Body of pancreas (tissue), 4 donors: Measurements from ENCODE around the gene ADAM10. TPM values are rescaled to one million over a fixed set of nuclear protein-coding genes. Genes with fewer than 3 reads are reported as not detected.

Source experiments
- ATAC-seq: fragments of 150-250 bp; one replicate; pipeline ENCODE4 v1.9.1; 2016
- DNase-seq, 4 donors: peaks; one replicate each; pipeline ENCODE4 v3.0.0-alpha.2; 2019
- H3K27ac ChIP-seq, 4 donors: fragments of 200-600 bp; sonication (generic); 1 replicate in 3 of 4; 2 replicates in 1 of 4; pipeline versions ENCODE4 v1.5.1 to v1.6.1; 2016 to 2019; ENCODE audit warnings: mild to moderate bottlenecking in 1 of 4, mixed read lengths in 1 of 4, moderate library complexity in 1 of 4
- H3K27me3 ChIP-seq, 2 donors: fragments of 200-600 bp; sonication (generic); one replicate each; pipeline ENCODE4 v1.6.0; 2016; ENCODE audit warnings: mild to moderate bottlenecking in 1 of 2
- H3K36me3 ChIP-seq, 2 donors: fragments of 200-600 bp; sonication (generic); replicated peaks in 1 of 2; 2 replicates each; pipeline ENCODE4 v1.5.1; 2016; ENCODE audit warnings: low read depth in 2 of 2; ENCODE audit not compliant: insufficient read depth in 1 of 2
- H3K4me1 ChIP-seq: fragments of 200-600 bp; sonication (generic); one replicate; pipeline ENCODE4 v1.6.0; 2016
- H3K4me3 ChIP-seq, 2 donors: fragments of 200-600 bp; sonication (generic); 1 replicate in 1 of 2; 2 replicates in 1 of 2; pipeline ENCODE4 v1.5.1; 2016 to 2019
- H3K9me3 ChIP-seq, 3 donors: fragments of 200-600 bp; sonication (generic); 1 replicate in 2 of 3; 2 replicates in 1 of 3; pipeline ENCODE4 v1.5.1; 2016
- POLR2A ChIP-seq, 3 donors: fragments of 450-650 bp; IDR thresholded peaks; one replicate each; pipeline ENCODE4 v1.6.1; 2016; ENCODE audit warnings: antibody characterized with exemption in 3 of 3, mild to moderate bottlenecking in 2 of 3
- WGBS, 2 donors: methylation state at CpG; one replicate each; pipeline ENCODE4 v1.1.5; 2017; 5-methylcytosine and 5-hydroxymethylcytosine counted together
- intact Hi-C: fragments of 100-400 bp; cut with DNase I; formaldehyde crosslinking; loops from one replicate; pipeline ENCODE4 v1.15.1; 2023
- total RNA-seq, 2 donors: library from RNA; depleted of rRNA; stranded (reverse); fragments of >200 nt; gene quantifications; one replicate each; pipeline ENCODE4 v1.1.0, GENCODE V29; 2016
- TF ChIP-seq, protein P1 (sequence below), 7 experiments: fragments of 450-650 bp in 4 of 7; fragments of 200-600 bp in 3 of 7; sonication (generic) in 3 of 7; IDR thresholded peaks; one replicate each; pipeline ENCODE4 v1.5.1; 2016 to 2019; ENCODE audit warnings: antibody characterized with exemption in 7 of 7

The ADAM10 gene
- total RNA-seq, 2 donors from 2014 or later = 29.1 to 35.6 TPM

DNA sequence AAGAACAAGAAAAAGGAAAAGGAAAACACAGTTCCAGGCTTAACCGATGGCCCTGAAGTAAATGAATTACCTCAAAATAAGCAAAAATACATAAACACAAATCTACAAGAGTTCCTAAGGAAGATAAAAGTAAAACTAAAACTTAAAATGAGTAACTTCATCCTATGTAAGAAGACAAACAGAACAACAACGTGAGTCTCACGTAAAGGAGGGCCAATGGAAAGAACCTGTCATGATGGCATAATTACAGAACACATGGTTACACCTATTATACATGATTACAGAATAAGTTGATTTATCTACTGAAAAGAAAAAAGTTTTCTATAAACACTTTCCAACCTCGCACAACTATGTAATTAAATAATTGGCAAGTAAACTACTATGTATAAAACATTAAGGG is 42.1 kb downstream of the ADAM10 start:
- intact Hi-C loops = no loop called here
- no peaks in the 10 kb centered on the region for H3K36me3 ChIP-seq
- no peaks in the 10 kb centered on the region for H3K9me3 ChIP-seq
- no peak for TF ChIP-seq POLR2A (IDR thresholded peaks at IDR 0.05)
- TF ChIP-seq, protein P1, sequence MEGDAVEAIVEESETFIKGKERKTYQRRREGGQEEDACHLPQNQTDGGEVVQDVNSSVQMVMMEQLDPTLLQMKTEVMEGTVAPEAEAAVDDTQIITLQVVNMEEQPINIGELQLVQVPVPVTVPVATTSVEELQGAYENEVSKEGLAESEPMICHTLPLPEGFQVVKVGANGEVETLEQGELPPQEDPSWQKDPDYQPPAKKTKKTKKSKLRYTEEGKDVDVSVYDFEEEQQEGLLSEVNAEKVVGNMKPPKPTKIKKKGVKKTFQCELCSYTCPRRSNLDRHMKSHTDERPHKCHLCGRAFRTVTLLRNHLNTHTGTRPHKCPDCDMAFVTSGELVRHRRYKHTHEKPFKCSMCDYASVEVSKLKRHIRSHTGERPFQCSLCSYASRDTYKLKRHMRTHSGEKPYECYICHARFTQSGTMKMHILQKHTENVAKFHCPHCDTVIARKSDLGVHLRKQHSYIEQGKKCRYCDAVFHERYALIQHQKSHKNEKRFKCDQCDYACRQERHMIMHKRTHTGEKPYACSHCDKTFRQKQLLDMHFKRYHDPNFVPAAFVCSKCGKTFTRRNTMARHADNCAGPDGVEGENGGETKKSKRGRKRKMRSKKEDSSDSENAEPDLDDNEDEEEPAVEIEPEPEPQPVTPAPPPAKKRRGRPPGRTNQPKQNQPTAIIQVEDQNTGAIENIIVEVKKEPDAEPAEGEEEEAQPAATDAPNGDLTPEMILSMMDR (IDR thresholded peaks at IDR 0.05) = no peak
- no peak overlapping the region for H3K4me3 ChIP-seq
- no peaks in the 10 kb centered on the region for H3K4me1 ChIP-seq
- H3K27ac ChIP-seq = no peak overlapping the region
- 87 to 88% methylated on average over 4 of the region's 4 CpGs for WGBS, 2 donors
- no peak for DNase-seq
- H3K27me3 ChIP-seq = no peaks in the 10 kb centered on the region
- no peak for ATAC-seq

DNA sequence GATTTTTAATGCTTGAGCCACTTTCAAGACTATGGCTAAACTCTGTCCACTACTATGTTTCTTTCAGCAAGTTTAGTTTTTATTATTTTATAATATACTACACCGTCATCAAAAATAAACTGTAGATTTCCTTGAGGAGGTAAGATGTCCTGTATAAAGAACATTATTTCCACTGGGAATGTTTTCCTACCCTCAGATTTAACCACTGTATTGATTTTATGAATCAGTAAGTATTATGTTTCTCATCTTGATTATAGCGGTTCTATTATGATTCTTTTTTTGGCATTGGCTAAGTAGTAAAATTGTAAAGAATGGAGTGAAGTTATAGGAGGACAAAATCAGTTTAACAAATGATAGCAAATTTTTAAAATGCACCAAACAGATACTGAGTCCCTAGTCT is 44.4 kb downstream of the ADAM10 start:
- Histone ChIP-seq H3K9me3 (no peaks in the 10 kb centered on the region), H3K4me1 (no peaks in the 10 kb centered on the region), H3K36me3 (no peaks in the 10 kb centered on the region), H3K27me3 (no peaks in the 10 kb centered on the region), H3K27ac (no peak overlapping the region), H3K4me3 (no peak overlapping the region)
- 60 to 63% methylated on average over 2 of the region's 2 CpGs for WGBS, 2 donors
- DNase-seq = no peak
- no peak for ATAC-seq
- intact Hi-C loops = no loop called here
- TF ChIP-seq, protein P1 (IDR thresholded peaks at IDR 0.05) = no peak
- no peak for TF ChIP-seq POLR2A (IDR thresholded peaks at IDR 0.05)

DNA sequence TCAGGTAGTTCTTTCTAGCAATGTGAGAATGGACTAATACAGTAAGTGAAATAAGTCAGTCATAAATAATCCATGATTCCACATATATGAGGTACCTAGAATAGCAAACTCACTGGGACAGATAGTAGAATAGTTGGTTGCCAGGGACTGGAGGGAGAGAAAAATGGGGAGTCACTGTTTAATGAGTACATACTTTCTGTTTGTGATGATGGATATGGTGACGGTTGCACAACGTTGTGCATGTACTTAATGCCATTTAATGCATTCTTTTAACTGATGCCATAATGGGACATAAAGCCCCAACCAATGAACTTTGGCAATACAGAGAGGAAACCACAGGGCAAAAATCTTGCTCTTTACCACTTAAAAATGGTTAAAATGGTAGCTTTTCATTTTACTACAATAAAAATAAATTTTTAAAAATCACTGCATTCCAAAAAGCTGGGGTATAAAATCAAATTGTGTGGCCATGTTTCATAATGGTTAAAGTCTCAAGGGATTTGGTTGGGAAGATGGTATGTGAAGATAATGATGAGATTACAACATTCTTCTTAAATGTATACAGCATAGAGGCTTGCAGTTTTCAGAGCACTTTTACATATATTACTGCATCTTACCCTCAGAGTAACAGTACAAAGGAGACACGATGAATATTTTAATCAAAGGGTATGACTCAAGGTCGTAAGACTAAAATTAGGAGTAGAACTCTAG is 45.2 kb downstream of the ADAM10 start:
- TF ChIP-seq POLR2A (IDR thresholded peaks at IDR 0.05) = no peak
- TF ChIP-seq, protein P1 (IDR thresholded peaks at IDR 0.05) = no peak
- no peak overlapping the region for H3K27ac ChIP-seq
- H3K9me3 ChIP-seq = no peaks in the 10 kb centered on the region
- 81 to 85% methylated on average over 4 of the region's 4 CpGs for WGBS, 2 donors
- no peaks in the 10 kb centered on the region for H3K27me3 ChIP-seq
- no peak overlapping the region for H3K4me3 ChIP-seq
- H3K36me3 ChIP-seq = no peaks in the 10 kb centered on the region
- intact Hi-C loops = no loop called here
- no peak for ATAC-seq
- H3K4me1 ChIP-seq = no peaks in the 10 kb centered on the region
- DNase-seq = no peak

DNA sequence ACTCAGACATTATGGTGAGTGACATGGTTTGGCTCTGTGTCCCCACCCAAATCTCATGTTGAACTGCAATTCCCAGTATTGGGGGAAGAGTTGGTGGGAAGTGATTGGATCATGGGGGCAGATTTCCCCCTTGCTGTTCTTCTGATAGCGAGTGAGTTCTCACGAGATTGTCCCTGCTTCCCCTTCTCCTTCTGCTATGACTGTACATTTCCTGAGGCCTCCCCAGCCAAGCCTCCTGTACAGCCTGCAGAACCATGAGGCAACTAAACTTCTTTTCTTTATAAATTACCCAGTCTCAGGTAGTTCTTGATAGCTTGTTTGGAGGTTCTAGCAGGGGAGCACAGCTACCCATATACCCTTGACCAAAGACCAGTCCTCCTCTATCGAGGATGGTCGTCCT is 45.9 kb downstream of the ADAM10 start:
- DNase-seq (no peak), ATAC-seq (no peak)
- Histone ChIP-seq H3K27ac (no peak overlapping the region), H3K9me3 (no peaks in the 10 kb centered on the region), H3K36me3 (no peaks in the 10 kb centered on the region), H3K27me3 (no peaks in the 10 kb centered on the region), H3K4me3 (no peak overlapping the region), H3K4me1 (no peaks in the 10 kb centered on the region)
- WGBS, 2 donors = 85 to 87% methylated on average over 3 to 4 of the region's 4 CpGs
- intact Hi-C loops = no loop called here
- TF ChIP-seq, protein P1 (IDR thresholded peaks at IDR 0.05) = no peak
- TF ChIP-seq POLR2A (IDR thresholded peaks at IDR 0.05) = no peak

DNA sequence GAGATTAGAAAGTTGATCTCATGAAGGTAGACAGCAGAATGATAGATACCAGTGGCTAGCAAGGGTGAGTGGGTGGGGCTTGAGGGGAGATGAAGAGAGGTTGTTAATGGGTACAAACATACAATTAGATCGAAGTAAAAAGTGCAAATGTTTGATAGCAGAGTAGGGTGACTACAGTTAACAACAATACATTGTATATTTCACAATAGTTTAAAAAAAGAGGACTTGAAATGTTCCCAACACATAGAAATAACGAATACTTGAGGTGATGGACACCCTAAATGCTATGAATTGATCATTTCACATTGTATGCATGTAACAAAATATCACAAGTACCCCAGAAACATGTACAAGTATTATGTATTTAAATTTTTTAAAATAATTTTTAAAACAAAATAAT is 47.3 kb downstream of the ADAM10 start:
- no peaks in the 10 kb centered on the region for H3K9me3 ChIP-seq
- no peaks in the 10 kb centered on the region for H3K36me3 ChIP-seq
- H3K4me3 ChIP-seq = no peak overlapping the region
- WGBS, 2 donors = 79 to 86% methylated on average over 2 of the region's 2 CpGs
- DNase-seq (no peak), ATAC-seq (no peak)
- no peak overlapping the region for H3K27ac ChIP-seq
- no peaks in the 10 kb centered on the region for H3K27me3 ChIP-seq
- no peaks in the 10 kb centered on the region for H3K4me1 ChIP-seq
- TF ChIP-seq POLR2A (IDR thresholded peaks at IDR 0.05) = no peak
- intact Hi-C loops = no loop called here
